IMR-90 (cell line): ENCODE data around the gene HACD4. TPM values are rescaled to one million over a fixed set of nuclear protein-coding genes. Genes with fewer than 3 reads are reported as not detected.
A peak's percentile ranks its signal among the peaks of the same experiment; 100 is the strongest.

Source experiments
- ATAC-seq: fragments of 200-7000 bp; cut with Tn5 transposase; 2 replicates; pipeline ENCODE4 v1.9.1; 2020; ENCODE audit warnings: low read depth, mild to moderate bottlenecking, moderate library complexity
- BruUV-seq: library from RNA; stranded (reverse); fragments of 400-500 nt; replicated peaks from 2 replicates; lab custom pipeline; 2021; lab: Mats Ljungman, UMichigan
- CTCF ChIA-PET: fragments of 300-600 bp; formaldehyde crosslinking; extraction: SDS; loops from one replicate; lab custom pipeline; 2021; ENCODE audit warnings: antibody characterized with exemption; lab: Yijun Ruan, JAX
- POLR2A ChIA-PET: fragments of 300-600 bp; sonication (Branson Sonifier 250); formaldehyde crosslinking; loops from one replicate; lab custom pipeline; 2022; ENCODE audit warnings: antibody characterized with exemption; ENCODE audit not compliant: unreplicated experiment; lab: Charles Lee
- DNase-seq: peaks from one replicate; pipeline ENCODE4 v3.0.0; 2013
- H2AFZ ChIP-seq: replicated peaks from 2 replicates; pipeline ENCODE3; 2013; ENCODE audit warnings: low read length, mild to moderate bottlenecking; ENCODE audit not compliant: poor library complexity
- H2AK5ac ChIP-seq: 2 replicates; pipeline ENCODE4 v1.6.1; 2013; ENCODE audit warnings: low read depth, low read length, inconsistent platforms
- H2AK9ac ChIP-seq: replicated peaks from 2 replicates; pipeline ENCODE3; 2013; ENCODE audit warnings: mild to moderate bottlenecking, low read depth, low read length, moderate library complexity; ENCODE audit not compliant: poor library complexity
- H2BK120ac ChIP-seq: 2 replicates; pipeline ENCODE4 v1.6.1; 2013; ENCODE audit warnings: low read depth, low read length, inconsistent platforms
- H2BK15ac ChIP-seq: 3 replicates; pipeline ENCODE4 v1.6.1; 2013; ENCODE audit warnings: low read depth, low read length, inconsistent platforms
- H2BK20ac ChIP-seq: 2 replicates; pipeline ENCODE4 v1.6.1; 2013; ENCODE audit warnings: low read depth, mild to moderate bottlenecking, inconsistent platforms, low read length, moderate library complexity
- H2BK5ac ChIP-seq: 2 replicates; pipeline ENCODE4 v1.6.1; 2013; ENCODE audit warnings: mild to moderate bottlenecking, low read depth, low read length, inconsistent platforms; ENCODE audit not compliant: poor library complexity, severe bottlenecking
- H3K14ac ChIP-seq: replicated peaks from 2 replicates; pipeline ENCODE4 v1.6.1; 2013; ENCODE audit warnings: low read depth, low read length, inconsistent platforms
- H3K18ac ChIP-seq: 2 replicates; pipeline ENCODE4 v1.6.1; 2013; ENCODE audit warnings: low read depth, low read length, control low read depth
- H3K23ac ChIP-seq: 2 replicates; pipeline ENCODE4 v1.6.1; 2013; ENCODE audit warnings: low read depth, low read length, inconsistent platforms
- H3K27ac ChIP-seq: 2 replicates; pipeline ENCODE4 v1.5.1; 2013; ENCODE audit warnings: mild to moderate bottlenecking, control low read depth, low read length; ENCODE audit not compliant: insufficient read depth
- H3K27me3 ChIP-seq: 2 replicates; pipeline ENCODE4 v1.6.1; 2013; ENCODE audit warnings: low read length; ENCODE audit not compliant: control insufficient read depth, insufficient read depth
- H3K36me3 ChIP-seq: 2 replicates; pipeline ENCODE4 v1.6.1; 2013; ENCODE audit warnings: low read length, mixed read lengths; ENCODE audit not compliant: control insufficient read depth, insufficient read depth
- H3K4ac ChIP-seq: 2 replicates; pipeline ENCODE4 v1.6.1; 2013; ENCODE audit warnings: low read depth, low read length, inconsistent platforms
- H3K4me1 ChIP-seq: 2 replicates; pipeline ENCODE4 v1.6.1; 2013; ENCODE audit warnings: low read length, mixed read lengths; ENCODE audit not compliant: control insufficient read depth, insufficient read depth
- H3K4me2 ChIP-seq: 2 replicates; pipeline ENCODE4 v1.6.1; 2013; ENCODE audit warnings: low read depth, mild to moderate bottlenecking, control low read depth, low read length, moderate library complexity
- H3K4me3 ChIP-seq: 2 replicates; pipeline ENCODE4 v1.5.1; 2013; ENCODE audit warnings: low read depth, mild to moderate bottlenecking, control low read depth, low read length, moderate library complexity; ENCODE audit not compliant: insufficient read depth
- H3K56ac ChIP-seq: 2 replicates; pipeline ENCODE4 v1.6.1; 2013; ENCODE audit warnings: low read length, inconsistent platforms; ENCODE audit not compliant: insufficient read depth; ENCODE audit errors: extremely low read depth
- H3K79me1 ChIP-seq, 2 experiments: 2 replicates each; pipeline ENCODE4 v1.6.1; 2013; ENCODE audit warnings: low read length in 2 of 2, inconsistent platforms in 1 of 2, low read depth in 1 of 2
- H3K9ac ChIP-seq: 2 replicates; pipeline ENCODE4 v1.6.1; 2013; ENCODE audit warnings: low read depth, low read length, control low read depth
- H3K9me1 ChIP-seq: 2 replicates; pipeline ENCODE4 v1.6.1; 2013; ENCODE audit warnings: low read length, inconsistent platforms; ENCODE audit not compliant: insufficient read depth
- H3K9me3 ChIP-seq: 2 replicates; pipeline ENCODE4 v1.6.1; 2013; ENCODE audit warnings: low read length; ENCODE audit not compliant: control insufficient read depth, insufficient read depth
- H4K20me1 ChIP-seq: 2 replicates; pipeline ENCODE4 v1.6.1; 2013; ENCODE audit warnings: low read length, inconsistent platforms; ENCODE audit not compliant: insufficient read depth
- H4K5ac ChIP-seq: 2 replicates; pipeline ENCODE4 v1.6.1; 2013; ENCODE audit warnings: mild to moderate bottlenecking, low read depth, low read length, control low read depth
- H4K8ac ChIP-seq, 2 experiments: 2 replicates each; pipeline ENCODE4 v1.6.1; 2013; ENCODE audit warnings: low read depth in 2 of 2, low read length in 2 of 2, control low read depth in 1 of 2, inconsistent platforms in 1 of 2
- H4K91ac ChIP-seq: 2 replicates; pipeline ENCODE4 v1.6.1; 2013; ENCODE audit warnings: low read depth, low read length, inconsistent platforms; ENCODE audit not compliant: insufficient read depth
- BHLHE40 ChIP-seq: fragments of 150-350 bp; IDR thresholded peaks from 2 replicates; pipeline ENCODE4 v1.6.1; 2016; ENCODE audit warnings: mild to moderate bottlenecking, low read depth, low read length
- CEBPB ChIP-seq: IDR thresholded peaks from 2 replicates; pipeline ENCODE4 v1.6.1; 2012; ENCODE audit warnings: low read depth, low read length, improper control_type of control experiment
- MAZ ChIP-seq: IDR thresholded peaks from 2 replicates; pipeline ENCODE4 v1.6.1; 2012; ENCODE audit warnings: low read depth, mild to moderate bottlenecking, low read length, improper control_type of control experiment, moderate library complexity, borderline replicate concordance
- MXI1 ChIP-seq: IDR thresholded peaks from 2 replicates; pipeline ENCODE4 v1.6.1; 2012; ENCODE audit warnings: low read depth, mild to moderate bottlenecking, low read length, moderate library complexity, borderline replicate concordance
- RAD21 ChIP-seq: IDR thresholded peaks from 2 replicates; pipeline ENCODE4 v1.6.1; 2012; ENCODE audit warnings: low read length, improper control_type of control experiment
- RCOR1 ChIP-seq: IDR thresholded peaks from 2 replicates; pipeline ENCODE4 v1.6.1; 2012; ENCODE audit warnings: mild to moderate bottlenecking, low read length, improper control_type of control experiment; ENCODE audit not compliant: insufficient replicate concordance
- RFX5 ChIP-seq: IDR thresholded peaks from 2 replicates; pipeline ENCODE4 v1.8.0; 2012; ENCODE audit warnings: low read depth, mild to moderate bottlenecking, low read length, moderate library complexity
- SMC3 ChIP-seq: fragments of 150-350 bp; IDR thresholded peaks from 2 replicates; pipeline ENCODE4 v1.6.1; 2016; ENCODE audit warnings: low read depth, mild to moderate bottlenecking, antibody characterized with exemption, low read length, moderate library complexity
- whole genome bisulfite sequencing, 2 experiments: methylation state at CpG; one replicate each; pipeline versions ENCODE4 v1.1.5 to v1.1.7; 2013; ENCODE audit warnings: missing lambda C conversion rate in 2 of 2; ENCODE audit not compliant: insufficient read length in 1 of 2; ENCODE audit errors: extremely low coverage in 2 of 2; 5-methylcytosine and 5-hydroxymethylcytosine counted together
- dilution Hi-C: fragments of 300-500 bp; cut with HindIII; formaldehyde crosslinking; loops from one replicate; pipeline ENCODE4 v1.14.3; 2018; ENCODE audit warnings: low sequenced_read_pairs; ENCODE audit not compliant: unreplicated experiment
- in situ Hi-C: fragments of 300-500 bp; cut with MboI; formaldehyde crosslinking; loops from 3 replicates; pipeline ENCODE4 v1.14.3; 2019; ENCODE audit warnings: low sequenced_read_pairs, inconsistent platforms, mixed read lengths
- intact Hi-C: fragments of 100-400 bp; cut with micrococcal nuclease; formaldehyde crosslinking; loops from 2 replicates; pipeline ENCODE4 v1.10.0; 2022
- polyA plus RNA-seq, 3 experiments: library from polyadenylated mRNA; depleted of rRNA; stranded (reverse); fragments of >200 nt; gene quantifications; 2 replicates each; pipeline ENCODE4 v1.2.3, GENCODE V29; 2012; ENCODE audit warnings: low replicate concordance in 1 of 3
- total RNA-seq: library from RNA; depleted of rRNA; stranded (reverse); fragments of >200 nt; gene quantifications from 2 replicates; pipeline ENCODE4 v1.2.3, GENCODE V29; 2012
- TF ChIP-seq, protein P1 (sequence below): conservative IDR thresholded peaks from 2 replicates; pipeline ENCODE4 v1.5.1; 2012; ENCODE audit warnings: mild to moderate bottlenecking, low read depth, low read length, improper control_type of control experiment

Gene HACD4
- total and polyA plus RNA-seq, 2 of the 4 experiments (the other 2 are of a cell fraction) = 1.9 to 2.2 TPM

- peaks cover 8% of the 10 kb centered on the region for H3K36me3 ChIP-seq
- no peak overlapping the region for H3K27ac ChIP-seq
- dilution Hi-C loops = no loop called here
- H3K56ac ChIP-seq = no peak overlapping the region
- no peaks in the 10 kb centered on the region for H3K27me3 ChIP-seq
- no peak overlapping the region for H2AK9ac ChIP-seq
- no peak overlapping the region for H3K23ac ChIP-seq
- H3K14ac ChIP-seq = no peak overlapping the region
- 0 out of 2 replicates have a peak, but pooled peaks cover 2% of the 10 kb centered on the region for H3K9me1 ChIP-seq
- H2AFZ ChIP-seq = no peak overlapping the region
- H4K8ac ChIP-seq = no peak overlapping the region
- H3K9ac ChIP-seq = no peak overlapping the region
- no peak overlapping the region for H2BK5ac ChIP-seq
- no peak overlapping the region for H4K5ac ChIP-seq
- TF ChIP-seq MAZ = no peak
- TF ChIP-seq MXI1 = no peak
- no peak for TF ChIP-seq RAD21
- TF ChIP-seq, protein P1, sequence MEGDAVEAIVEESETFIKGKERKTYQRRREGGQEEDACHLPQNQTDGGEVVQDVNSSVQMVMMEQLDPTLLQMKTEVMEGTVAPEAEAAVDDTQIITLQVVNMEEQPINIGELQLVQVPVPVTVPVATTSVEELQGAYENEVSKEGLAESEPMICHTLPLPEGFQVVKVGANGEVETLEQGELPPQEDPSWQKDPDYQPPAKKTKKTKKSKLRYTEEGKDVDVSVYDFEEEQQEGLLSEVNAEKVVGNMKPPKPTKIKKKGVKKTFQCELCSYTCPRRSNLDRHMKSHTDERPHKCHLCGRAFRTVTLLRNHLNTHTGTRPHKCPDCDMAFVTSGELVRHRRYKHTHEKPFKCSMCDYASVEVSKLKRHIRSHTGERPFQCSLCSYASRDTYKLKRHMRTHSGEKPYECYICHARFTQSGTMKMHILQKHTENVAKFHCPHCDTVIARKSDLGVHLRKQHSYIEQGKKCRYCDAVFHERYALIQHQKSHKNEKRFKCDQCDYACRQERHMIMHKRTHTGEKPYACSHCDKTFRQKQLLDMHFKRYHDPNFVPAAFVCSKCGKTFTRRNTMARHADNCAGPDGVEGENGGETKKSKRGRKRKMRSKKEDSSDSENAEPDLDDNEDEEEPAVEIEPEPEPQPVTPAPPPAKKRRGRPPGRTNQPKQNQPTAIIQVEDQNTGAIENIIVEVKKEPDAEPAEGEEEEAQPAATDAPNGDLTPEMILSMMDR = no peak
- TF ChIP-seq CEBPB = no peak
- no peak for TF ChIP-seq SMC3
- TF ChIP-seq RFX5 = no peak
- TF ChIP-seq RCOR1 = no peak
- no peak for TF ChIP-seq BHLHE40
- DNase-seq = no peak
- H4K20me1 ChIP-seq = peaks cover 4% of the 10 kb centered on the region
- no peak overlapping the region for H3K18ac ChIP-seq
- H3K9me3 ChIP-seq = no peaks in the 10 kb centered on the region
- peaks cover 20% of the 10 kb centered on the region for H3K4me1 ChIP-seq
- ATAC-seq = no peak
- peak overlapping the region; percentile 40; the same call in 1 of the 2 replicates for H2BK20ac ChIP-seq
- BruUV-seq = no TSS peak
- ChIA-PET POLR2A (no interaction called here), CTCF (interaction anchor here (0.6 to 0.7 kb wide), 2 partner anchors 441 to 850 kb away, joined by 3 to 5 read pairs; no protein-coding TSS in a partner anchor)
- H3K4me2 ChIP-seq = no peak overlapping the region
- no peak overlapping the region for H2BK120ac ChIP-seq
- intact Hi-C loops = no loop called here
- no peak overlapping the region for H4K91ac ChIP-seq
- no peak overlapping the region; the same call in 1 of the 2 replicates for H3K4ac ChIP-seq
- 0 out of 4 replicates have a peak, but pooled peaks cover 0 to 3% of the 10 kb centered on the region in 2 experiments for H3K79me1 ChIP-seq
- no peak overlapping the region for H3K4me3 ChIP-seq
- in situ Hi-C loops = no loop called here
- H2BK15ac ChIP-seq = no peak overlapping the region
- WGBS, 2 experiments = 94% methylated on average over 6 of the region's 6 CpGs; no CpG with 5 or more reads in 1 of the 2 experiments
- H2AK5ac ChIP-seq = peak overlapping the region; percentile 10; the same call in 1 of the 2 replicates
Measured at GRCh38 chr9:20985851-20986600, 45.4 kb downstream of the HACD4 start.
